GM12878 (cell line): Measurements from ENCODE around the gene IQCC. TPM values are rescaled to one million over a fixed set of nuclear protein-coding genes. Genes with fewer than 3 reads are reported as not detected.

Source experiments
- ATF7 ChIP-seq: fragments of 450-650 bp; IDR thresholded peaks from 2 replicates; pipeline ENCODE4 v1.6.1; 2016; ENCODE audit warnings: low read depth, mild to moderate bottlenecking
- CREM ChIP-seq: IDR thresholded peaks from 2 replicates; pipeline ENCODE4 v1.6.1; 2014; ENCODE audit warnings: antibody characterized with exemption, low read depth
- HCFC1 ChIP-seq: fragments of 150-350 bp; IDR thresholded peaks from 2 replicates; pipeline ENCODE4 v1.6.1; 2014; ENCODE audit warnings: low read length
- HDAC6 ChIP-seq: fragments of 200-600 bp; sonication (generic); IDR thresholded peaks from one replicate; pipeline ENCODE4 v1.8.0; 2017; ENCODE audit warnings: antibody characterized with exemption; ENCODE audit not compliant: unreplicated experiment
- HDGF ChIP-seq: fragments of 450-650 bp; IDR thresholded peaks from 2 replicates; pipeline ENCODE4 v1.6.1; 2016; ENCODE audit warnings: antibody characterized with exemption
- IKZF1 ChIP-seq: fragments of 450-650 bp; conservative IDR thresholded peaks from 2 replicates; pipeline ENCODE4 v1.6.1; 2017; ENCODE audit warnings: antibody characterized with exemption, mild to moderate bottlenecking
- JUNB ChIP-seq: IDR thresholded peaks from 2 replicates; pipeline ENCODE4 v1.6.1; 2016; ENCODE audit warnings: antibody characterized with exemption, mild to moderate bottlenecking
- JUND ChIP-seq: IDR thresholded peaks from 2 replicates; pipeline ENCODE4 v1.6.1; 2012; ENCODE audit warnings: low read depth, mild to moderate bottlenecking, low read length, improper control_type of control experiment, moderate library complexity
- MEF2A ChIP-seq: IDR thresholded peaks from 2 replicates; pipeline ENCODE4 v1.6.1; 2011; ENCODE audit warnings: low read depth, mild to moderate bottlenecking, low read length, moderate library complexity; ENCODE audit not compliant: insufficient read depth
- MYB ChIP-seq: fragments of 150-350 bp; IDR thresholded peaks from 2 replicates; pipeline ENCODE4 v1.6.1; 2014; ENCODE audit warnings: mild to moderate bottlenecking, low read depth, low read length, borderline replicate concordance
- NFYB ChIP-seq: IDR thresholded peaks from 2 replicates; pipeline ENCODE4 v1.6.1; 2011; ENCODE audit warnings: low read depth, mild to moderate bottlenecking, low read length, improper control_type of control experiment, moderate library complexity; ENCODE audit not compliant: insufficient read depth
- RAD51 ChIP-seq: fragments of 450-650 bp; IDR thresholded peaks from 2 replicates; pipeline ENCODE4 v1.6.1; 2016; ENCODE audit warnings: moderate library complexity, mild to moderate bottlenecking, inconsistent platforms
- RBBP5 ChIP-seq: fragments of 200-600 bp; sonication (generic); conservative IDR thresholded peaks from 2 replicates; pipeline ENCODE4 v1.6.1; 2016
- SMC3 ChIP-seq: IDR thresholded peaks from 2 replicates; pipeline ENCODE4 v1.6.1; 2011; ENCODE audit warnings: low read length, improper control_type of control experiment, borderline replicate concordance
- TCF12 ChIP-seq: IDR thresholded peaks from 2 replicates; pipeline ENCODE4 v1.6.1; 2011; ENCODE audit warnings: low read depth, mild to moderate bottlenecking, low read length
- TCF3 ChIP-seq: IDR thresholded peaks from 2 replicates; pipeline ENCODE4 v1.6.1; 2012; ENCODE audit warnings: low read depth, mild to moderate bottlenecking, low read length, borderline replicate concordance; ENCODE audit not compliant: insufficient read depth
- YY1 ChIP-seq: IDR thresholded peaks from 2 replicates; pipeline ENCODE4 v1.6.1; 2011; ENCODE audit warnings: low read depth, mild to moderate bottlenecking, low read length
- ZSCAN29 ChIP-seq: fragments of 450-650 bp; IDR thresholded peaks from 2 replicates; pipeline ENCODE4 v1.6.1; 2017; ENCODE audit warnings: mild to moderate bottlenecking, moderate library complexity
- polyA plus RNA-seq, 11 experiments: library from polyadenylated mRNA; depleted of rRNA in 4 of 11; unstranded in 6 of 11; stranded (reverse) in 5 of 11; fragments of >200 nt; fragmentation: Nextera tagmentation in 4 of 11; fragmentation: Illumina TruSeq in 1 of 11; extraction: Ambion mirVana in 4 of 11; extraction: Trizol in 1 of 11; gene quantifications; 1 replicate in 1 of 11; 2 replicates in 10 of 11; pipeline versions ENCODE4 v1.2.1 to v1.2.3, GENCODE V29; 2011 to 2016; ENCODE audit warnings: inconsistent platforms in 2 of 11, missing spikeins in 2 of 11, low read depth in 1 of 11
- total RNA-seq, 4 experiments: library from RNA; depleted of rRNA in 3 of 4; stranded (reverse); fragments of >200 nt in 3 of 4; fragmentation: Illumina TruSeq in 1 of 4; extraction: Trizol in 1 of 4; gene quantifications; 2 replicates each; pipeline versions ENCODE4 v1.2.1 to v1.2.3, GENCODE V29; 2013 to 2021
- TF ChIP-seq, protein P1 (sequence below): IDR thresholded peaks from 2 replicates; pipeline ENCODE4 v1.6.1; 2011; ENCODE audit warnings: low read depth, mild to moderate bottlenecking, low read length, moderate library complexity, borderline replicate concordance; ENCODE audit errors: extremely low read depth
- TF ChIP-seq, protein P2 (sequence below): fragments of 450-650 bp; IDR thresholded peaks from 2 replicates; pipeline ENCODE4 v1.6.1; 2017; ENCODE audit warnings: mild to moderate bottlenecking, moderate library complexity
- TF ChIP-seq, protein P3 (sequence below), 3 experiments: IDR thresholded peaks in 2 of 3; conservative IDR thresholded peaks in 1 of 3; 2 replicates each; pipeline ENCODE4 v1.5.1; 2011; ENCODE audit warnings: low read depth in 3 of 3, low read length in 3 of 3, mild to moderate bottlenecking in 3 of 3, control low read depth in 2 of 3, moderate library complexity in 2 of 3, inconsistent platforms in 1 of 3, mixed read lengths in 1 of 3; ENCODE audit not compliant: control insufficient read depth in 2 of 3, insufficient read depth in 1 of 3; ENCODE audit errors: extremely low read depth in 1 of 3
- TF ChIP-seq, protein P4 (sequence below): fragments of 450-650 bp; IDR thresholded peaks from 2 replicates; pipeline ENCODE4 v1.6.1; 2018; ENCODE audit warnings: borderline replicate concordance, mild to moderate bottlenecking; ENCODE audit not compliant: partially characterized antibody

The IQCC gene
- total and polyA plus RNA-seq, 10 of the 15 experiments (the other 5 are each of a cell fraction or from before 2014, with no cell fraction given) = 2.1 to 6.8 (median 4.9) TPM

DNA sequence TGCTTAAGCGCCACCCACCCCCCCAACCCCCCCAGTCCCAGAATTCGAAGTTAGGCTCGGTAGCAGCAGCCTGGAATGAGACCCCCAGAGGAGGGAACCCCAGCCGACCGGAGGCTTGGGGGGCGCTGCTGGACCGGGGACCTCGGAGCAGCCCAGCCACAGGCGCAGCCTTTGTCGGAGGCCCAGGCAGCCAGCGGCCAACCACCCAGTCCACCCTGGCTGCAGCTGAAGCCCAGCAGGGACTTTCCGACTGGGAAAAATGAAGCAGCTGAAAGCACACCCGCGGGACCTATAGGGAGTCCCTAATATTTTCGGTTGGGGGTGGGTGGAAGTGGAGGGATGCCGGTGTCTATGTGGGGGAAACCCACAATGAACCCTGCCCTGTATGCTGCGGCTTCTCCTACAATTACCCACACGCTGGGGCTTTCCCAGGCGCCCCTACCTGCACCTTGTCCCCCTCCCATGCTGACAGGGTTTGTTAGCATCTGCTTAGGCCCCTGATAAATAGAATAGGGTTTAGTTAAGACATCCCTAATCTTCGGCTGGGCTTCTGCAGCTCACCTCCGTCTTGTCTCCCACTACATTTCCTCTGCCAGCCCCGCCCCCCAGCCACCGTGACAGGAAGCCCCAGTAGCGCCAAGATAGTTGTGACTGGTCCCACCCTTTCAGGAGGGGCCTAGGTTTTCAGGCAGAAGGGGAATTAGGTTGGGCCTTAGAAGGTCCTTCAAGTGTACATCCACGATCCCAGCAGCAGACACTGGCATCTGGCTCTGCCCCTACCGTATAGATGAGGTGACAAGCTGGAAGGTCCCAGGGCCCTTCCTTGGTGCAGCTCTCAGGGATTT, 4.2 kb upstream of the IQCC start (continued):
- TF ChIP-seq JUNB = no peak
- TF ChIP-seq CREM = no peak; the same call in 1 of the 2 replicates
- TF ChIP-seq RAD51 = 0 out of 2 replicates have a peak, but pooled peaks have one; percentile 18
- TF ChIP-seq RBBP5 = no peak
- peak; percentile 46; the same call in 1 of the 2 replicates for TF ChIP-seq YY1
- TF ChIP-seq ATF7 = peak; percentile 50
- TF ChIP-seq MYB = no peak
- no peak for TF ChIP-seq HDAC6
- TF ChIP-seq, protein P1, sequence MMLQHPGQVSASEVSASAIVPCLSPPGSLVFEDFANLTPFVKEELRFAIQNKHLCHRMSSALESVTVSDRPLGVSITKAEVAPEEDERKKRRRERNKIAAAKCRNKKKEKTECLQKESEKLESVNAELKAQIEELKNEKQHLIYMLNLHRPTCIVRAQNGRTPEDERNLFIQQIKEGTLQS = no peak
- TF ChIP-seq NFYB = no peak
- no peak for TF ChIP-seq MEF2A
- peak; percentile 93 for TF ChIP-seq IKZF1
- TF ChIP-seq SMC3 = no peak
- TF ChIP-seq, protein P2, sequence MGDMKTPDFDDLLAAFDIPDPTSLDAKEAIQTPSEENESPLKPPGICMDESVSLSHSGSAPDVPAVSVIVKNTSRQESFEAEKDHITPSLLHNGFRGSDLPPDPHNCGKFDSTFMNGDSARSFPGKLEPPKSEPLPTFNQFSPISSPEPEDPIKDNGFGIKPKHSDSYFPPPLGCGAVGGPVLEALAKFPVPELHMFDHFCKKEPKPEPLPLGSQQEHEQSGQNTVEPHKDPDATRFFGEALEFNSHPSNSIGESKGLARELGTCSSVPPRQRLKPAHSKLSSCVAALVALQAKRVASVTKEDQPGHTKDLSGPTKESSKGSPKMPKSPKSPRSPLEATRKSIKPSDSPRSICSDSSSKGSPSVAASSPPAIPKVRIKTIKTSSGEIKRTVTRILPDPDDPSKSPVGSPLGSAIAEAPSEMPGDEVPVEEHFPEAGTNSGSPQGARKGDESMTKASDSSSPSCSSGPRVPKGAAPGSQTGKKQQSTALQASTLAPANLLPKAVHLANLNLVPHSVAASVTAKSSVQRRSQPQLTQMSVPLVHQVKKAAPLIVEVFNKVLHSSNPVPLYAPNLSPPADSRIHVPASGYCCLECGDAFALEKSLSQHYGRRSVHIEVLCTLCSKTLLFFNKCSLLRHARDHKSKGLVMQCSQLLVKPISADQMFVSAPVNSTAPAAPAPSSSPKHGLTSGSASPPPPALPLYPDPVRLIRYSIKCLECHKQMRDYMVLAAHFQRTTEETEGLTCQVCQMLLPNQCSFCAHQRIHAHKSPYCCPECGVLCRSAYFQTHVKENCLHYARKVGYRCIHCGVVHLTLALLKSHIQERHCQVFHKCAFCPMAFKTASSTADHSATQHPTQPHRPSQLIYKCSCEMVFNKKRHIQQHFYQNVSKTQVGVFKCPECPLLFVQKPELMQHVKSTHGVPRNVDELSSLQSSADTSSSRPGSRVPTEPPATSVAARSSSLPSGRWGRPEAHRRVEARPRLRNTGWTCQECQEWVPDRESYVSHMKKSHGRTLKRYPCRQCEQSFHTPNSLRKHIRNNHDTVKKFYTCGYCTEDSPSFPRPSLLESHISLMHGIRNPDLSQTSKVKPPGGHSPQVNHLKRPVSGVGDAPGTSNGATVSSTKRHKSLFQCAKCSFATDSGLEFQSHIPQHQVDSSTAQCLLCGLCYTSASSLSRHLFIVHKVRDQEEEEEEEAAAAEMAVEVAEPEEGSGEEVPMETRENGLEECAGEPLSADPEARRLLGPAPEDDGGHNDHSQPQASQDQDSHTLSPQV = no peak
- no peak for TF ChIP-seq JUND
- no peak for TF ChIP-seq TCF3
- TF ChIP-seq, protein P3, sequence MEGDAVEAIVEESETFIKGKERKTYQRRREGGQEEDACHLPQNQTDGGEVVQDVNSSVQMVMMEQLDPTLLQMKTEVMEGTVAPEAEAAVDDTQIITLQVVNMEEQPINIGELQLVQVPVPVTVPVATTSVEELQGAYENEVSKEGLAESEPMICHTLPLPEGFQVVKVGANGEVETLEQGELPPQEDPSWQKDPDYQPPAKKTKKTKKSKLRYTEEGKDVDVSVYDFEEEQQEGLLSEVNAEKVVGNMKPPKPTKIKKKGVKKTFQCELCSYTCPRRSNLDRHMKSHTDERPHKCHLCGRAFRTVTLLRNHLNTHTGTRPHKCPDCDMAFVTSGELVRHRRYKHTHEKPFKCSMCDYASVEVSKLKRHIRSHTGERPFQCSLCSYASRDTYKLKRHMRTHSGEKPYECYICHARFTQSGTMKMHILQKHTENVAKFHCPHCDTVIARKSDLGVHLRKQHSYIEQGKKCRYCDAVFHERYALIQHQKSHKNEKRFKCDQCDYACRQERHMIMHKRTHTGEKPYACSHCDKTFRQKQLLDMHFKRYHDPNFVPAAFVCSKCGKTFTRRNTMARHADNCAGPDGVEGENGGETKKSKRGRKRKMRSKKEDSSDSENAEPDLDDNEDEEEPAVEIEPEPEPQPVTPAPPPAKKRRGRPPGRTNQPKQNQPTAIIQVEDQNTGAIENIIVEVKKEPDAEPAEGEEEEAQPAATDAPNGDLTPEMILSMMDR (IDR thresholded peaks at IDR 0.05 in 2 of 3, conservative IDR thresholded peaks at IDR 0.05 in 1 of 3; ENCODE audit: control insufficient read depth in 2 of 3, extremely low read depth in 1 of 3, insufficient read depth in 1 of 3, low read depth in 3 of 3, low read length in 3 of 3) = 0 out of 6 replicates have a peak, but pooled peaks of 2 of the 3 experiments have one; percentile 16 to 17
- 0 out of 2 replicates have a peak, but pooled peaks have one; percentile 36 for TF ChIP-seq HDGF
- peak; percentile 57; the same call in 1 of the 2 replicates for TF ChIP-seq TCF12
- TF ChIP-seq, protein P4, sequence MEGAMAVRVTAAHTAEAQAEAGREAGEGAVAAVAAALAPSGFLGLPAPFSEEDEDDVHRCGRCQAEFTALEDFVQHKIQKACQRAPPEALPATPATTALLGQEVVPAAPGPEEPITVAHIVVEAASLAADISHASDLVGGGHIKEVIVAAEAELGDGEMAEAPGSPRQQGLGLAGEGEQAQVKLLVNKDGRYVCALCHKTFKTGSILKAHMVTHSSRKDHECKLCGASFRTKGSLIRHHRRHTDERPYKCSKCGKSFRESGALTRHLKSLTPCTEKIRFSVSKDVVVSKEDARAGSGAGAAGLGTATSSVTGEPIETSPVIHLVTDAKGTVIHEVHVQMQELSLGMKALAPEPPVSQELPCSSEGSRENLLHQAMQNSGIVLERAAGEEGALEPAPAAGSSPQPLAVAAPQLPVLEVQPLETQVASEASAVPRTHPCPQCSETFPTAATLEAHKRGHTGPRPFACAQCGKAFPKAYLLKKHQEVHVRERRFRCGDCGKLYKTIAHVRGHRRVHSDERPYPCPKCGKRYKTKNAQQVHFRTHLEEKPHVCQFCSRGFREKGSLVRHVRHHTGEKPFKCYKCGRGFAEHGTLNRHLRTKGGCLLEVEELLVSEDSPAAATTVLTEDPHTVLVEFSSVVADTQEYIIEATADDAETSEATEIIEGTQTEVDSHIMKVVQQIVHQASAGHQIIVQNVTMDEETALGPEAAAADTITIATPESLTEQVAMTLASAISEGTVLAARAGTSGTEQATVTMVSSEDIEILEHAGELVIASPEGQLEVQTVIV = no peak
- TF ChIP-seq HCFC1 = no peak
- no peak for TF ChIP-seq ZSCAN29
